Hematopoietic multipotent progenitor cell (in vitro differentiated cells): ENCODE results near the gene TEKT5. TPM values are rescaled to one million over a fixed set of nuclear protein-coding genes. Genes with fewer than 3 reads are reported as not detected.
"Not testable (repeated sequence)": the region's sequence is repeated elsewhere in the genome, so short reads cannot be mapped to it uniquely, and the experiment has no call there.

Experiments
- DNase-seq, 3 donors: peaks; one replicate each; pipeline ENCODE4 v3.0.0-alpha.2; 2011 to 2015; ENCODE audit warnings: low read depth in 2 of 3, low spot score in 2 of 3
- total RNA-seq: library from RNA; depleted of rRNA; stranded (reverse); fragments of >200 nt; gene quantifications from one replicate; pipeline ENCODE4 v1.2.3, GENCODE V29; 2012

TEKT5 gene
- total RNA-seq, 1 donor, result under 0.01 TPM

GRCh38 chr16:10661737-10662136 is 33.0 kb downstream of the TEKT5 start:
- DNase-seq, result no peak

GRCh38 chr16:10660950-10661635 is 33.6 kb downstream of the TEKT5 start:
- DNase-seq, result no peak

DNA sequence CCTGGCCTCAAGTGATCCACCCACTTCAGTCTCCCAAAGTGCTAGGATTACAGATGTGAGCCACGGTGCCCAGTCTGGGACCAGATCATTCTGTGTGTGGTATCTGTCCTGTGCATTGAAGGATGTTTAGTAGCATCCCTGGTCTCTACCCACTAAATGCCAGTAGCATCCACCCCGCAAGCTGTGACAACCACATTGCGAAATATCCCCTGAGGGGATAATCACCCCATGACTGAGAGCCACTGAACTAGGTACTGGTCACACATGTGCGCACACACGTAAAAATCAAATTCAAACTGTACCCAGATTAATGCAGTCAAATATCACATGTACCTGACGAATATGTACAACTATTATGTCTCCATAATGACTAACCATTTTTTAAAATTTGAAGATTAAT is 35.8 kb downstream of the TEKT5 start:
- DNase-seq, result no peak

DNA sequence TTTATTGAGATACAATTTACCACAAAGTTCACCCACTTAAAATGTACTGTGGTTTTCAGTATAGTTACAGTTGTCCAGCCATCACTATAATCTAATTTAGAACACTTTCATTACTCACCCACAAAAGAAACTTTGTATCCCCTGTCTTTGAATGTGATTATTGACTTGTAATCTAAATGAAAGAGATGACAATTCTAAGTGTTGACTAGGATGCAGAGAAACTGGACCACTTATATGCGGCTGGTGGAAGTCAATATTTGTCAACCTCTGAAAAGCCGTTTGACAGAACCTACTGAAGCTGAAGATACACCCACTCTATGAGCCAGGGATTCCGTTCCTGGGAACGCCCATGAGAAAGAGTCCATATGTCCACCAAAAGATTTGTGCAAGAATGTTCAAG is 36.8 kb downstream of the TEKT5 start:
- no peak for DNase-seq

- DNase-seq, result no peak
Measured at GRCh38 chr16:10656618-10657017, 38.1 kb downstream of the TEKT5 start.

DNA sequence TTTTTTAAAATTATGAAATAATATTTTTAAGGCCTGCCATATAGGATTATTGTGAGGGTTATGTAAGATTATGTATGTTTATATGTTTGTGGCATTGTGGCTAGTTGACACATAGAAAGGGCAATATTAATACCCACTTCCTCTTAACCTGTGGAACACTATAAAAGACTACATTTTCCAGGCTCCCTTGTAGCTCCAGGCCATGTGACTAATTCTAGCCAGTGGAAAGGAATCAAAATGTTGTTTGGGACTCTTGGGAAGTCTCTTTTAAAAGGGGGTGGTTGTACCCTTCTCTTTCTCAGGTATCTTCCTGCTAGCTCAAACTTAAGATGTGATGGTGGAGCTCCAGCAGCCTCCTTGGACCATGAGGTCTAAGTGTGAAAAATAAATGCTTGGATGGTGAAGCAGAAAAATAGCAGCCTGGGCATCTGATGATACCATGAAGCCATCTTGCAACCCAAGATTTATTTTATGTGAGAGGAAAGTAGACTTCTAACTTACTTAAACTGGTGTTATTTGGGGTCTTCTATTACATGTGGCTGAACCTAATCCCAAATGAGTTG is 39.2 kb downstream of the TEKT5 start:
- no peak for DNase-seq

GRCh38 chr16:10654592-10655414 is 39.9 kb downstream of the TEKT5 start:
- DNase-seq, result no peak

DNA sequence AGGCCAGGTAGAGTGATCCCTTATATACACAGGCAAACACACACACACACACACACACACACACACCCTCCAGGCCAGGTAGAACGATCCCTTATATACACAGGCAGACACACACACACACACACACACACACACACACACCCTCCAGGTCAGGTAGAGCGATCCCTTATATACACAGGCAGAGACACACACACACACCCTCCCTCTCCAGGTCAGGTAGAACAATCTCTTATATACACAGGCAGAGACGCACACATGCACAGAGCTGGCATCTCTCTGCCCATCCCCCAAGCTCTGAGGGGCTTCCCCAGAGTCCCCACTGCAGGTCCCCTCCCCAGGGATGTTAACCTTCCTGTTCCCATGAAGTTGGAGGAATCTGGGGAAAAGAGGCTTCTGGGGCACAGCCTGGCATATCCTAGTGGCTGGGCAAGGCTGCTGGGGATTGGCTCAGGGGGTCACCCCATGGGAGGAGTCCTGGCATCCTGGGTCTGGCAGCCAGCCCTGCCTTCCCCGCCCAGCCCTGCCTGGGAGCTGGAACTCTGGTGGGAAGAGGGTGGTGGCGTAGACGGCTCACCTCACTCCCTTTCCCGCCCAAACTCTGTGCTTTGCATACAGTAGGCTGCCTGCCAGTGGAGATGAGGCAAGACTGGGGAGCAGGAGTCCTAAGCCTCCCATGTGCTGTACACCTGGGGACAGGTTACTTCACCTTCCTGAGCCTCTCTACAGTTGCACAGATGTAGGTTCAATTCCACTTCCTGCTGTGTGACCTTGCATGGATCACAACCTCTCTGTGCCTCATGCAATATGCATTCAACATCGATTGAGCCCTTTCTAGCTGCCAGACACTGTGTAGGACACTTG is 41.8 kb downstream of the TEKT5 start:
- DNase-seq, result no peak

GRCh38 chr16:10649098-10649497 is 45.6 kb downstream of the TEKT5 start:
- not testable (repeated sequence) for DNase-seq

DNA sequence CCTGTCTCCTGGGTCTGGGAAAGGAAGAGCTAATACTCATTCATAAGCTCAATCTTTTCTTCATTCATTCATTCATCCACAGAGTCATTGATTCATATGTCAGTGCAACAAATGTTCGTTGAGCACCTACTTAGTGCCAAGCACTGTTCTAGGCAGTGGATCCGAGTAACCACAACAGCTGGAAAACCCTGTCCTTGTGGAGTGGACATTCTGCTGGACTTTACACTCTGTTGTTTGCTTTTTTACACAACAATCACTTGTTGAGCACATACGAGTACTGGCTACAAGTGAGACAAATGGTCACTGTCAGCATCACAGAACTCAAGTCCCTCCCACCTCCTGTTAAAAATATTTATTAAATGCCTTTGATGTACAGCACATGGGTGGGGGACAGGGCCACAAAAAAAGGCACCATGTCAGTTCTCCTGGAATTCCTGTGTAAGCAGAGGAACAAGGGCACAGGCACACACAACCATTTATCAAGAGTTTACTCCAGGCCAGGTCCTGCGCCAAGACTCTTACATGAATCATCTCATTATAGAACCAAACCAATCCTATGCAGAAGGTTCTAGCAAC is 46.9 kb downstream of the TEKT5 start:
- no peak for DNase-seq

DNA sequence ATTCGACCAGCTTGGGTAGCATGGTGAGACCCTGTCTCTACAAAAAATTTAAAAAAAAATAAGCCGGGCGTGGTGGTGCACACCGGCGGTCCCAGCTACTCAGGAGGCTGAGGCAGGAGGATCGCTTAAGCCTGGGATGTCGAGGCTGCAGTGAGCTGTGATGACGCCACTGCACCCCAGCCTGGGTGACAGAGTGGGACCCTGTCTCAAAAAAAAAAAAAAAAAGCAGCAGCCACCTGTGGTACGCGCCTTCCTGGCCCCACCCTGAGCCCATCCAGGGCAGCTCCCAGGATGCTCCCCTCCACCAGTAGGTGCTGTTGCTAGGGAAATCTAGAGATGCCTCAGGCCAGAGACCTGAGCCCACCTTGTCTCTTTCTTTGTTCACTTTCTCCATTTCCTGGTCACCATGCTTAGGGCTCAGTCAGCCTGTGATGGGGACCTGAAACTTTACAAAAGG is 47.4 kb downstream of the TEKT5 start:
- DNase-seq, result no peak

- no peak for DNase-seq
Measured at GRCh38 chr16:10646581-10647263, 48.0 kb downstream of the TEKT5 start.

GRCh38 chr16:10646228-10646580 is 48.5 kb downstream of the TEKT5 start:
- DNase-seq, result no peak

DNA sequence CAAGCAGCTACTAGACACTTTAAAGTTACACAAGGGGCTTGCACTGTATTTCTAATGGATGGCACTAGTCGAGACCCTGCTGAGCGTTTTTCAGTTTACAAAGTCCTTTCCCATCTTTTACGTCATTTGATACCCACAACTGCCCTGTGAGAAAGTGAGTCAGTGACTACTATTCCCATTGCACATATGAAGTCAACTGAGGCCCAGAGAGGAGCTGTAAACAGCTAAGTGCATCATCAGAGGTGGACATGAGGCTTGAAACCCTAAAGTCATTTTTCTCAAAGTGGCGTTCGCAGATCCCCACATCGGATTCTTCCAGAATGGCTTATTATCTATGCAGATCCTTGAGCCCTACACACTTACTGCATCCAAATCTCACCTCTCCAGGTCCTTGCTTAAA is 50.6 kb downstream of the TEKT5 start:
- no peak for DNase-seq

DNA sequence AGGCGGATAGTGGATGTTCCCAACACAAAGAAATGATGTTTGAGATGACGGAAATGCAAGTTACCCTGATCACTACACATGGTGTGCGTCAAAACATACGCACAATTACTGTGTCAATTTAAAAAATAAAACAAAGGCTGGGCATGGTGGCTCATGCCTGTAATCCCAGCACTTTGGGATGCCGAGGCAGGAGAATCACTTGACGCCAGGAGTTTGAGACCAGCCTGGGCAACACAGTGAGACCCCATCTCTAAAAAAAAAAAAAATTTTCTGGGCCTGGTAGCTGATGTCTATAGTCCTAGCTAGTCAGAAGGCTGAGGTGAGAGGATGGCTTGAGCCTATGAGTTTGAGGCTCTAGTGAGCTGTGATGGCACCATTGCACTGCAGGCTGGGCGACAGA is 51.8 kb downstream of the TEKT5 start:
- DNase-seq, result no peak

DNA sequence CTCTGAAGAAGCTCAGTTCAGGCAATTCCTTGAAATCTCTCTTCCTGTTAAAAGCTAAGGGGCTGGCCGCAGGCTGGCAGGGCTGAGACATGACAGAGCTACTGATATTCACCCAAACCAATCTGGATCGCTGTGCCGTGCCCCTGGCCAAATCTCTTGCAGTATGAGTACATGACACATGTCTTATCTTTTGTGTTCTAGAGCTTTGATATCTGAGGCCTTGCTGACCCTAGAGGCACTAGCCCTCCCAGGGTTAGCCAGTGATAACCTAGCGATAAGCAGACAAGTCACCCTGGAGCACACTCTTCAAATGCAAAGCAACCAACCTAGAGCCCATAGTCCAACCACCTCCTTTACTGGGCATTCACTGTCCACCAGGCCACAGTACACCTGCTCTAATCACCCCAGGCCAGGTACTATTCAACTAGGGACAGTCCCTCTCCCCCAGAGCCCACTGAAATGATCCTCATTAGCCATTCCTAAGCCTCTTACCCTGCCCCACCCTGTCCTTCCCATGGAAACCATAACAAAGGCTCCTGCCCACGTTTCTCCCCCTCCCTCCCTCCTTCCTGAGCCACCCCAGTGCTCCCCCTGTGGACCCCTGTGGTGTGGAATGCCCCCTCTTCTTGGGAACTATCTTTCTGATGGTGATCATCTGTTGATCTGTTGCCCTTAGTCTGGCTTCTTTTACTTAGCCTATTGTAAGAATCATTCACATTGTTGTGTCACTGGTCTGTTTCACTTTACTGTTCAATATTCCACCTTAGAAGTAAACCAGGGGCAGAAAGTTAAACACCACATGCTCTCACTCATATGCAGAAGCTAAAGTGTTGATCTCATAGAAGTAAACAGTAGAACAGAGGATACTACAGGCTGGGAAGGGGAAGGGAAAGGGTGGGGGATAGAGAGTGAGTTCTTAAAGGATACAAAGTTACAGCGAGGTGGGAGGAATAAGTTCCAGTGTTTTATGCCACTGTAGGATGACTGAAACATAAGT is 52.5 kb downstream of the TEKT5 start:
- no peak for DNase-seq

- no peak for DNase-seq
Measured at GRCh38 chr16:10641555-10641952, 53.2 kb downstream of the TEKT5 start.

DNA sequence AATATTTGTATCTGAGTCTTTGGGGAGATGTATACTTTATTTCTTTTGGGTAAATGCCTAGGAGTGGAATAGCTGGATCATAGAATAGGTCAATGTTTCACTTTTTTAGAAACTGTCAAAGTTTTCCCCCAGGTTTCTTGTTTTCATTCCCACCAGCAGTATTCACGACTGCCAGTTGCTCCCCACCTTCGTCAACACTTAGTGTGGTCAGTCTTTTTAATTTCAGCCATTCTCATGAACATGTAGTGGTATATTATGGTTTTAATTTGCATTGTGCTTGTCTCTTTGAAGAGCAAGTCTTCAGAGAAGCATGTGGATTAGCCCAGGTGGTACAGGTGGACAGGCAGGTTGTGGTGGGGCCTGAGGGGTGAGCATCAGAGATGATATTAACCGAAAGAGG is 53.8 kb downstream of the TEKT5 start:
- DNase-seq, result no peak

DNA sequence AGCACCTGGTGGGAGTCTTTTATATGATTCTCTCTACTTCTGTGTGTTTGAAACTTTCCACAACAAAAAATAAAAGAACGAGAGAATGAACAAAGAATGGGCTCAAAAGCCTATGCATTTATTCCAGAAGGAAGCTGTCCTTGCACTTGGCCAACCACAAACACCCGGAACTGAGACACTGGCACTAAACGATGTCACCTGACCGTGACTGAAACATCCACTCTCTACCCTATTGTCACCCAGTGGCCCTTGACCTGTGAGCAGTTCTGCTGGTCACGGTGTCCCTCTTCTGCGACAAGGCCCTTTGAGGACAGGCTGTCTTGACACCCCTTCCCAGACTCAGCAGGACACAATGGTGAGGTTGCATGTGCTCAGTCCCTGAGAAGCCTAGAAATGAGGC is 56.6 kb downstream of the TEKT5 start:
- DNase-seq, result no peak
